NOMO-1 treated with dmso at 0.1 percent for 144 hours (cell line): ENCODE measurements around the gene MYO1H.
"Not testable (repeated sequence)": the region's sequence is repeated elsewhere in the genome, so short reads cannot be mapped to it uniquely, and the experiment has no call there.

Experiments used
- DNase-seq: peaks from one replicate; lab custom pipeline; 2025; ENCODE audit not compliant: unreplicated experiment; lab: John Stamatoyannopoulos, UW

Gene MYO1H, protein sequence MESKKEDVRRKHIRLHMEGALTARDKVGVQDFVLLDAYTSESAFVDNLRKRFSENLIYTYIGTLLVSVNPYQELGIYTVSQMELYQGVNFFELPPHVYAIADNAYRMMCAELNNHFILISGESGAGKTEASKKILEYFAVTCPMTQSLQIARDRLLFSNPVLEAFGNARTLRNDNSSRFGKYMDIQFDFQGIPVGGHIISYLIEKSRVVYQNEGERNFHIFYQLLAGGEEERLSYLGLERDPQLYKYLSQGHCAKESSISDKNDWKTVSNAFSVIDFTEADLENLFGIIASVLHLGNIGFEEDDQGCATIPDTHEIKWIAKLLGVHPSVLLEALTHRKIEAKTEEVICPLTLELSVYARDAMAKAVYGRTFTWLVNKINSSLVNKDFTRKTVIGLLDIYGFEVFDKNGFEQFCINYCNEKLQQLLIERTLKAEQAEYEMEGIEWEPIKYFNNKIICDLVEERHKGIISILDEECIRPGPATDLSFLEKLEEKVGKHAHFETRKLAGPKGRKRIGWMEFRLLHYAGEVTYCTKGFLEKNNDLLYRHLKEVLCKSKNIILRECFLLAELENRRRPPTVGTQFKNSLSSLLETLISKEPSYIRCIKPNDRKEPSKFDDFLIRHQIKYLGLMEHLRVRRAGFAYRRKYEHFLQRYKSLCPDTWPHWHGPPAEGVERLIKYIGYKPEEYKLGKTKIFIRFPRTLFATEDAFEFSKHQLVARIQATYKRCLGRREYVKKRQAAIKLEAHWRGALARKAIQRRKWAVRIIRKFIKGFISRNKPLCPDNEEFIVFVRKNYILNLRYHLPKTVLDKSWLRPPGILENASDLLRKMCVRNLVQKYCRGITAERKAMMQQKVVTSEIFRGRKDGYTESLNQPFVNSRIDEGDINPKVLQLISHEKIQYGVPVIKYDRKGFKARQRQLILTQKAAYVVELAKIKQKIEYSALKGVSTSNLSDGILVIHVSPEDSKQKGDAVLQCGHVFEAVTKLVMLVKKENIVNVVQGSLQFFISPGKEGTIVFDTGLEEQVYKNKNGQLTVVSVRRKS

DNA sequence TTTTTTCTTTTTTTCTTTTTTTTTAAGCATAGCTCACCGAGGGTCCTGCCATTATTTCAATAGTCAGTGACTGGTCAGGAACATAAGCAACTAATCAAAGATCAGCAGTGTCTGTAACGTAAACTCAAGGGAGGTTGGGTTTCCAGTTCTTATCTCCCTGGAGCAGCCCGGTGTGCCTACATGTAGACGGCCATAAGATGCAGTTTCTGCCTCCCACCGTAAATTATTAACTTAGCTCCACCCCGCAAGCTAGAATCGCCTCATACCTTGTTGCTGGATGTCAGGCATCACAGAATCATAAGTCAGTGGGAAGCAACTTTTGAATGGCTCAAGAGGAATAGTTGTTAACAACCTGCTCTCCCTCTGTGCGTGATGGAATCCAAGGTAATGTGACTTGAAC, at the start of gene MYO1H:
MYO1H (plus strand) TSS at position 312 of the 400 bp plus-strand sequence; CDS start at position 373, 61 bp downstream.
- DNase-seq, result no peak

DNA sequence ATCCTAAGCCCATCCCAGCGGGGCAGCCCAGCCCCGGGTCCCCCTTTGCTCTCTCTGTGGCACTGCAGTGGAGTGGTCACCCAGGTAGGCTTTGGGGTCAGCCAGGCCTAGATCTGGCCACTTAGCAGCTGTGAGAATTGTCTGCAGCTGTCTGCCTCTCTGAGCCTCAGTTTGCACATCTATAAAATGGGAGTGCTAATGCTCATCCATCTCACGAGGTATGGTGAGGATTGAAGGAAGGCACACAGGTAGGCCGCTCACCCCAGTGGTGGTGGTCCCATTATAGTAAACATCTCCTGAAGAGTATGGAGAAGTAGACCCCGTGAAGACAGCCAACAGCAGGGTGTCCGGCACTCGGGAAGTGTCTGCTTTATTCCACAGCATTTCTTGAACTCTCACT, 47.9 kb upstream of the MYO1H start:
- no peak for DNase-seq

DNA sequence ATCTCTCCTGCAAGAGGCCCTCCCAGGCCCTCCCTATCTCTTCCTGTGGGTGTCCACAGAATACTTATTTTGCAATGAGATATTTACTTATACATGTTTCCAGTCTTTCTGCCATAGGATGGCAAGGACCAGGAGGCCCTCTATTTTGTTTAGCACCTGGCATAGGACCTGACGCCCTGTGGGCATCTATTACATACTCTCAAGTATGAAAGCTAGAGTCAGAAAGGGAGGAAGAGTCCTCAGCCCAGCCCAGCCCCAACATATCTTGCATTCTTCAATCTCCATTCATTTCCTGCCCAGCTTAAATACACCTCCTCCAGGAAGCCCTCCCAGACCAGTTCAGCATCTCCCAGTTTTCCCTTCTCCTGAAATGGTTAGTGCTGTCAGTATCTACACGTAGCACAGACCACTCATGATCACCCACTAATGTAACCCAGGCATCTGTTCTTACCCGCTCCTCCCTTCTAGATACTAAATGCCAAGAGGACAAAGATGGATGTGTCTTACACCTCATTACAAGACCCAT, 46.0 kb upstream of the MYO1H start:
- DNase-seq, result no peak

DNA sequence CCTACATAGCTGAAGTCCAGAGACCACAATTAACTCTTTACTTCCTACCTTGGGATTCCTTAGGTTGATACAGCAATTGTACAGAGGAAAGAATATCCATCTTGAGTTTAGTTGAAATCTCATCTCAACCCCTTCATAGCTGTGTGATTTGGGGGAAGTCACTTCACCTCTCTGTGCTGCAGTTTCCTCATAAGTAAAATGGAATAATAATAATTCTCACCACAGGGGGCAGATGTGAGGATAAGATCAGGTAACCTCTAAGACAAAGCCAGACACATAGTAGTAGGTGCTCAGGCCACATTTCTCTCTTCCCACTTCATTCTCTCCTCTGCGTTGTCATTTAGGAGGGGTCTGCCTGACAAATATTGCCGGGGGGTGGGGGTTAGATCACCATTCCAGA, 45.3 kb upstream of the MYO1H start:
- no peak for DNase-seq

DNA sequence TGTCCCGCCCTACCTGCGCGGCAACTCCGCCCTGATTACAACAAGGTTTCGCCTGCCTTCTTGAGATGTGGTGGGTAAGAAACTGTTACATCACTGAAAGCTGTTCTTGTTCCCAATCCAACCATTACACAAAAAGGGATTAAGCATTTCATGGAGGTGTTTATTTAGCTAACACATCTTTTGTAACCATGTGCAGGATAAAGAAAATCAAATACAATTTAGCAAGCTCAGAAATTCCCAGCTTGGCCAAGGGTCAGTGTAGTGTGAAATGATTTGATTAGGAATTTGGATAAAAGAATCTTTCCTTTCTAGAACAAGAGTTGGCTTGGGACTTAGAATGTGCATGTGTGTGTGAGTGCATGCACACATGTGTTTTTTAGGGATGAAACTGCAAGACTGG, 44.9 kb upstream of the MYO1H start:
- no peak for DNase-seq

DNA sequence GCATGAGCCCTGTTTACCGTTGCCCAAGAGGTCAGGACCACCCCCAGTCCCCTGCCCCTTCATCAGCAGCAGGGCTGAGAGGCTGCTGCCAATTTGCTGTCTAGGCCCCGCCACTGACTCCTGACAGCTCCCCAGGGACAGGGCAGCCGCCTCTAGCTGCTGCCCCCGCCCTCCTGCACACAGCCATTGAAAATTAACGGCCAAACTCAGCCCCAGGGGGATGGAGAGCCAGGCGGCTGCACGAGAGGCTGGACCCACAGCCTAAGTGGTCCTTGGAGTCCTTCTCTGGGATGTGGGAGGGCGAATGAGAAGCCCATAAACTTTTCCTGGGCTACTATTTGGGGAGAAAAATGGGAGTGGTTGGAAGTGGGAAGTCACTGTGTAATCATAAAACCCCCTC, 43.2 kb upstream of the MYO1H start:
- no peak for DNase-seq

DNA sequence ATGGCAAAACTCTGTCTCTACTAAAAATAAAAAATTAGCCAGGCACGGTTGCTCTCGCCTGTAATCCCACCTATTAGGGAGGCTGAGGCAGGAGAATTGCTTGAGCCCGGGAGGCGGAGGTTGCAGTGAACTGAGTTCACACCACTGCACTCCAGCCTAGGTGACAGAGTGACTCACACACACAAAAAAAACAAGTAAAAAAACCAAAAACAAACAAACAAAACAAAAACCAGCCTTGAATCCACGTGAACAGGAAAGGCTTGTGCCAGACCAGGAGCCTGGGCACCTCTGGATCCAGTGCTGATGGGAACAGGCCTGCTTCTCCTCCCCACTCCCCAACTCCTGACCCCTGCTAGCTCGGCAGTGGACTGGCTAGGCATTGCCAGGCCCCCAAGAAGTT, 42.2 kb upstream of the MYO1H start:
- DNase-seq, result no peak

DNA sequence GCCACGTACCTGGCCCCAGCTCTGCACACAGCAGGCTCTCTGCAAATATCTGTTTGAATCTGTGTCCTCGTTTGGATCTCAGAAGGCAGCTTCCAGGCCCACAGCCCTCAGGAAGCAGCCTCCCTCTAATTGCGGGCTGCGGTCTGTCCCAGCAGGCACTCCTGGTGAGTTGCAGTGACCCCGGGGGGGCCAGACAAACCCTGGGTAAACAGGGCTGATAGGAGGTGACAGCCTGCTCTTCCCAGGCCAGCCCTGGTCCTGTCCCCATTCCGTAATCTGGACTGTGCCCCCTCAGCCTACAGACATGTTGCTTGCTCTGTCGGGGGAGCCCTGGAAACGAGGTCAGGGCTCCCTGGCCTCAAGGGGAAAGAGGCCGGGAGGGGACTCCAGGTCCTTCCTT, 40.6 kb upstream of the MYO1H start:
- DNase-seq, result no peak

DNA sequence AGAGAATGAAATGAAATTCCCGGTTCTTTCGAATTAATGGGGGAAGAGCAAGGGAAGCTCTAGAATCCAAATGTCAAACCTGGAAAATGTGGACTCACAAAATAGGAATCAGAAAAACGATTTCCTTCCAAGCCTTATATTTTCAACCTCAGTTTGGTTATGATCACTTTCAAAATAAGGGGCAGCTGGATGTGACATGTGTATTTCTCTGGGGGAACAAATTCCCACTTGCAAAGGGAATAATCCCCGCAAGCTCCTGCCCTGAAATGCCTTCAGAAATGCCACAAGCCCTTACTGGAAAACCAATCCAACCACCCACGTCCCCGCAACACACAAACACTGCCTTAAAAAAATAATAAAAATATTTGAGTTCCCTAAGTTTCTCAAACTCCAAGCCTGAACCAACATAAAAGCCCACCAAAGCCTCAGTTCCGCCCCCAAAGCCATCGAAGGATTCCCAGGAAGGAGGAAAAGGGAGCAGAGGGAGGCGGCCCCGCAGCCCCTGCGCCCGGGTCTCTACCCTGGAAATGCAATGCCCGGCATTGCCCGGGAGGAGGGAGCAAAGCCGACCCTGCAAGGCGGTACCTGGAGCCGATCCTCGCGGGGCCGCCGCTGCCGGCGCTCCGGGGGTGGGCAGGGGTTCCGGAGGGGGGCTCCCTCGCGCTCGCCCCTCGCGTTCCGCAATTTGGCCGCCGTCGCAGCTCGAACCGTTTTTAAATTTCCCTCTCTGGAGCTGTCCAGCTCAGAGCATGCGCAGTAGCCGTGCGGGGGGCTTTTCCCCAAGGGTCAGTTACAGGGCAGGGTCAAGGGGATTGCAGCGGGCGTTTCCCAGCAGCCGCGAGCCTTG, 38.9 kb upstream of the MYO1H start, which contains the start of gene FOXN4:
FOXN4 (minus strand) TSS at position 751 of the 847 bp plus-strand sequence. CDS start 963 bp downstream, outside the sequence.
- no peak for DNase-seq

DNA sequence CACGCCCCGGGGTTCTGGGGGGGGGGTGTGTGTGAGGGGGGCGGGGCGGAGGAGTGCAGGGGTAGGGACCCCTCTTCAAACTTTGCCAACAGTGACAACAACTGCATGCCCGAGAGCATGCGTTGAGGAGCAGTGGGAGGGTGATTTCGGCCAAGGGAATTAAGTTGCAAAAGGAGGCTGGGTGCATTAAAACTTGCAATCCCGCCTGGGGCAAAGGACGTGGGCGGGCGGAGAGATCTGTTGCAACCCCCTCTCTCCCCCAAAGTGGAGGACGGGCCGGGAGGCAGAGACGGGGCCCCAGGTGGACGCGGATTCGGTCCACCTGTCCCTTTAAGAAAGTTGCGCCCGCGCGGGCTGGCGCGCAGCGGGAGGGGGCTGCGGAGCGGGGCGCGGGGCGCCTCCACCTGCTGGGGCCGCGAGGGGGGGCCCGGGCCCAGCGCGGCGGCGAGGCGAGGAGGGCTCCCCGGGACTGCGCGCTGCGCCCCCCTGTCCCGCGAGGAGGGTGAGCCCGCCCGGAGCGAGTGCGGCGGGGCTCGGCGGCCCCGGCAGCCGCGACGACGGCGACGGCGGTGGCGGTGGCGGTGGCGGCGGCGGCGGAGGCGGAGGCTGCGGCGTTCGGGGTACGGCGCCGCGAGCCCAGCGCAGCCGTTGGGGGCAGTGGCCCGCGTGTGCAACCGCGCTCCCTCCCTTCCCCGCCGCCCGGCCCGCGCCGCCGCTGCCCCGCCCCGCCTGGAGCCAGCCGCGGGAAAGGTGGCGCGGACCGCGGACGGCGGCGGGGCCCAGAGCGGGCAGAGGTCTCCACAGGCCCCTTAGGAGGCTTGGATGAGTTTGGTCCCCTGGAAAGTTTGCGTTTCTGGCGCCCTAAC, 38.1 kb upstream of the MYO1H start:
- DNase-seq, result no peak

DNA sequence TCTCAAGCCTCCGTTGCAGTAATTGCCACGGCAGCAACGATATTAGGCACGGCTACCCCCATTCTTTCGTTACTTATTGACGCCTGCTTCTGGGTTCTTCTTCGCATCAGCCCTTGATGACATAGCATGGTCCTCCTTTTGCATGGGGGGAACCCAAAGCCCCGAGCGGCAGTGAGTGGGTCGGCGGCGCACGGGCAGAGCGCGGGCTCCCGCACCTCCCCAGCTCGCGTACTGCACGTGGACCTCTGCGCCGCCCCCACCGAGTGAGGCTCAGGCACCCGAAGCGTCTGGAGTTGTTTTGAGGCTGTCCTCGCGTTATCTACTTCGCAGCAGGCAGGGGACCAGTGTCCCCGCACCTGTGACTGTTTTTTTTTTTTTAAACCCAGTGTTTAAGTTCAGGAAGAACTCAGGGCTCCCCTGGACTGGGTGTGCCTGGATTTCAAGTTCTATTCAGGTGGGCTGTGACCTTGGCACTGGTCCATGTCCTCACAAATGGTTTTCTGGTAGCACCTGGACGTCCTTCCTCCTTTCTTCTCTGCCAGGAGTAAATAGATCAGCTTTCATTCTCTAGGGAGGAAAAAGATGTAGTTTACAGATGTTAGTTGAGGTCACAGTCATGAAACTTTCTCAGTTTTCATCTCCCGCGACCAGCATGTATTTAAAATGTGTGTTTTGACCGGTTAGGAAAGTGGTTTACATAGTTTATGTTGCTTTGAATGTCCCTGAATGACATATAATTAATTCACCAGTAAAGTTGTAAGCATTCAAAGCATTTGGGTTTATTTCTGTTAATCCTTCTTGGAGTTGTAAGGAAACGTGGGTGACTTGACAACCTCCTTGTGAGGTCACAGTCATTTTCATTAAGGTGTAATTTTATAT, 37.2 kb upstream of the MYO1H start:
- no peak for DNase-seq

DNA sequence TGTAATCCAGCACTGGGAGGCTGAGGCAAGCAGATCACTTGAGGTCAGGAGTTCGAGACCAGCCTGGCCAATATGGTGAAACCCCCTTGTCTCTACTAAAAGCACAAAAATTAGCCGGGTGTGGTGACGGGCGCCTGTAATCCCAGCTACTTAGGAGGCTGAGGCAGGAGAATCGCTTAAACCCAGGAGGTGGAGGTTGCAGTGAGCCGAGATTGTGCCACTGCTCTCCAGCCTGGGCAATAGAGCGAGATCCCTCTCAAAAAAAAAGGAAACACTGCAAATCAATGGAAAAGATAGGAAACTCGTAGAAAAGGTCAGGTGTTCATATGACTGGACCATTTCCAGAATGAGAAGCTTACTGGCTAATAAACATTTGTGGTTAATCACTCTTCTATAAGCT, 26.4 kb upstream of the MYO1H start:
- not testable (repeated sequence) for DNase-seq

DNA sequence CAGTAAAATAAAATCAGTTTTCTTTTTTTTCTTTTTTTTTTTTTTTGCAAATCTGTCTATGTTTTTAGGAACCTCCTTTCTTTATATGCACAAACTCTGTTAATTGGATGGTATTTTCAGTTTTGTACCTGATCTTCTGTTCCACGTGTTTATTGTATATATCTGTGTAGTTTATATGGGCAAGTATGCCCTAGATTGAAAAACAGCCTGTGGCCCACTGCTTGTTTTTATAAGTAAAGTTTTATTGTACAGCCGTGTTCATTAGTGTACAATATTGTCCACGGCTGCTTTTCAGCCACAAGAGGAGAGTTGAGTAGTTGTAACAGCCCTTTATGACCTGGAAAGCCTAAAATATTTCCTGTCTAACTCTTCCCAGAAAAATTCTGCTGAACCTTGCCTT, 18.7 kb upstream of the MYO1H start:
- no peak for DNase-seq

DNA sequence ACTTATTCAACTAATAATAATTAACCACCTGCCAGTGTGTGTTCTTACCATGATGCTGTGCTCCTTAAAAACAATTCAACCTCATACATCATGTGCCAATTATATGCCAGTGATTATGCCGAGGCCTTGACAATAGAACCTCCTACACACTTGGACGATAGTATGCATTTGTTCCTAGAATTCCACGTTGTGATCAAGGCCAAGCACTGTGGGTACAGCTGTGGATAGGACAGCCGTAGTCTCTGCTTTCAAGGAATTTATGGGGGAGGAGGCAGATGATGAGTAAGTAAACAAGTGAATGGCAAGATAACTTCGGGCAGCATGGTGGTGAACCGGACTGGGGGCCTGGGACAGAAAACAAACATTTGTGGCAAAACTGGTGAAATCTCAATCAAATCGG, 18.0 kb upstream of the MYO1H start:
- DNase-seq, result no peak

DNA sequence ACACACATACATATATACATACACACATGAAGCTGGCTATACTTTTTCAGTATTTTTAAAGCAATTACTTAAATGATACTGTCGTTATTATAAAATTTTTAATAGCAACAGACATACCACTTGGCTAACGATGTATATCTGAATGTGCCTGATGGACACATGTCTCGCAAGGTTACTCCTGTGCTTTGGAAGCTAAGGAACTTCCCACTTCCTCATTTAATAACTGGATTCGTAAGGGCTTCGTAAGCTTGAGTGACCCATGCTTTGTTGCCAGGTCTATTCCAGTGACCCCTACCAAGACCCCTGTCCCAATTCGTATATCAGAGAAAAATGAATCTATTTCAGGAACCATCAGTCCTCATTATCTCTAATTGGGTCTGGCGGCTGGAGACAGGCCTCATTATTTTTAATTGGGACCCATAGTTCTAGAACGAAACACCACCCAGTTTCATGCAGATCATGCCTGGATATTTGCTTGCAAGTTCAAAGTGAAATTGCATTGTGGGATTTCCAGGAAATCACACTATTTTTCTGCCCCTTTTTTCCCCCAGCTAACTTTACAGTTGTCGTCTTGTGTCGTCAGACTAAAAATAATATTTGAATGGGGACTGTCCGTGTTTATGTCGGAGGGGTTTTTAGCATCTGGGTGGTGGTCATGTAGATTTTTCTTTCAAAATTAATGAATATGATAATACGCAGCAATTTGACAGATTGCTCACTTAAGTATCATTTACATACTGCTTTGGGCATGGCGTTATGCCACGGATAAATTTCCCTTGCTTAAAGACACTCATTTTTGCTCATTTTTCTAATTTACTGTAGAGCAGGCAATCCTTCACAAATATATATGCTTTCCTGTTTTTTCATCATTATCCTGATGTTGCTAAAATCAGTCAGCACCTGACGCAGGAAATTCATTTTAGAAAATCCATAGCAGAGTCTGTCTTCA, 17.1 kb upstream of the MYO1H start:
- no peak for DNase-seq

DNA sequence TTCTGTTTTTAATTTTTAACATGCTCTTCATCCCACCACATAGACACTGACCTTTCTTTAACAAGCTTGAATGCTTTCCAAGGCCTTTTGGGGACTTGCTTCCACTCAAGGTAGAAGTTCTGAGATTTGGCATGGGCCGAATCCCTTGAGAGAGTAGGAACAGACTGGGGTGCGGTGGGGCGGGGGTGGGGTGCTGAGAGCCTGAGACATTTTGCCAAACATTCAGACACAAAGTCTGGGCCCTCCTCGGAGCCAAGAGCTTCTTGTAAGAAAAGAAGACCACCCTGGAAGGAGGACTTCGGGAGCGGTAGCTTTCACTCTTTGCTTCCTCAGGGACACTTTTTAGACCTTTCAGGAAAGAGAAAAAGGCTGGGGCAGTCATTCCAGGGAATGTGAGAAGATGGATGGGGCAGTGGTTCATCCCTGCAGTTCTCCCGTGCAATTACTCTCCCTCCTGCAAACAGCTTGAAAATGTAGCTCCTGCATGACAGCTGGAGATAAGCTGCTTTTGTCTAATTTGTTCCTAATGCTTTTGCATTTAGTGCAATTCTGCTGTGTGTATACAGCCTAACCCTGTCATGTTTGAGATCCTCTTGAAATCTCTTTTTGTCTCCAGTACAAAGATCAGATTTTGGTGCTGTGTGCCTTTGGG, 16.3 kb upstream of the MYO1H start:
- DNase-seq, result no peak

DNA sequence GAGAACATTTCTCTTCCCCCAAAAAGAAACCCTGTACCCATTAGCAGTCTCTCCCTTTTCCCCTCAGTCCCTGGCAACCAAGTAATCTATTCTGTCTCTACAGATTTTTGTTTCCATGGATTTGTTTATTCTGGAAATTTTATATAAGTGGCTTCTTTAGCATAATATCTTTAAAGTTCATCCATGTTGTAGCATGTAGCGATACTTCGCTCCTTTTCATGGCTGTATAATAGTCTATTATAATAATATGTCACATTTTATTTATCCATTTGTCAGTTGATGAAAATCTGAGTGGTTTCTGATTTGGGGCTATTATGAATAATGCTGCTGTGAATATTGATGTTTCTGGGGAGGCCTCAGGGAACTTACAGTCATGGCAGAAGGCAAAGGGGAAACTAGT, 12.8 kb upstream of the MYO1H start:
- DNase-seq, result no peak
